Fibroblast of skin of left biceps (primary cell): ENCODE data around the gene TAT.
A peak's percentile ranks its signal among the peaks of the same experiment; 100 is the strongest.

Source experiments
- DNase-seq, 2 experiments: peaks; one replicate each; pipeline ENCODE4 v3.0.0-alpha.2; 2013; ENCODE audit warnings: low read depth in 2 of 2

Gene TAT

DNA sequence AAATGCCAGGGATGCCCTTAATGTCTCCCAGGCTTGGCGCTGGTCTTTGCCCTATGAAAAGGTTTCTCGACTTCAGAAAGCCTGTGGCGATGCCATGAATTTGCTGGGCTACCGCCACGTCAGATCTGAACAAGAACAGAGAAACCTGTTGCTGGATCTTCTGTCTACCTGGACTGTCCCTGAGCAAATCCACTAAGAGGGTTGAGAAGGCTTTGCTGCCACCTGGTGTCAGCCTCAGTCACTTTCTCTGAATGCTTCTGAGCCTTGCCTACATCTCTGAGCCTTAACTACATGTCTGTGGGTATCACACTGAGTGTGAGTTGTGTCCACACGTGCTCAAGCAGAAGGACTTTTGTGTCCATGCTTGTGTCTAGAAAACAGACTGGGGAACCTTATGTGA is 39.2 kb downstream of the TAT start:
- DNase-seq, result no peak

DNA sequence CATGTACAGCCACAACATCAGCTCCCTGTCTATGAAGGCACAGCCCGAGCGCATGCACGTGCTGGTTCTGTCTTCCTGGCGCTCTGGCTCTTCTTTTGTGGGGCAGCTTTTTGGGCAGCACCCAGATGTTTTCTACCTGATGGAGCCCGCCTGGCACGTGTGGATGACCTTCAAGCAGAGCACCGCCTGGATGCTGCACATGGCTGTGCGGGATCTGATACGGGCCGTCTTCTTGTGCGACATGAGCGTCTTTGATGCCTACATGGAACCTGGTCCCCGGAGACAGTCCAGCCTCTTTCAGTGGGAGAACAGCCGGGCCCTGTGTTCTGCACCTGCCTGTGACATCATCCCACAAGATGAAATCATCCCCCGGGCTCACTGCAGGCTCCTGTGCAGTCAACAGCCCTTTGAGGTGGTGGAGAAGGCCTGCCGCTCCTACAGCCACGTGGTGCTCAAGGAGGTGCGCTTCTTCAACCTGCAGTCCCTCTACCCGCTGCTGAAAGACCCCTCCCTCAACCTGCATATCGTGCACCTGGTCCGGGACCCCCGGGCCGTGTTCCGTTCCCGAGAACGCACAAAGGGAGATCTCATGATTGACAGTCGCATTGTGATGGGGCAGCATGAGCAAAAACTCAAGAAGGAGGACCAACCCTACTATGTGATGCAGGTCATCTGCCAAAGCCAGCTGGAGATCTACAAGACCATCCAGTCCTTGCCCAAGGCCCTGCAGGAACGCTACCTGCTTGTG is 40.0 kb downstream of the TAT start:
- DNase-seq, result no peak

DNA sequence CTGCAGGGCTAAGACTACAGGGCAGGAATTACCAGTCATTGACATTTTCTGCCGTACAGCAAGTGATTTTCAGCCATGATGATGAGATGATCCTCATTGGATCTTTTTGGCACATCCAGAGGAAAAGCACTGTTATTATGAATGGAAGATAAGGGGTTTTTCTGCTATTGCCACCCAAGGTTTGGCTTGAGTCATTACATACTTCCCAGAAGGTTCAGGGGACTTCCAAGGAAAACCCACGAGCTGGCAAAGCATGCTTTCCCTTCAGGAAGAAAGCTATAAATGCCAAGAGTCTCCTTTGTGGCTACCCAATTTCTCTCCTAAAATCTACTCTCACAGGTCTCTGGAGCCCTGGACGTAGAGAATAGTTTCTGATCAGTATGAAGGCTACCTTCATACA is 44.5 kb downstream of the TAT start:
- DNase-seq, result no peak

DNA sequence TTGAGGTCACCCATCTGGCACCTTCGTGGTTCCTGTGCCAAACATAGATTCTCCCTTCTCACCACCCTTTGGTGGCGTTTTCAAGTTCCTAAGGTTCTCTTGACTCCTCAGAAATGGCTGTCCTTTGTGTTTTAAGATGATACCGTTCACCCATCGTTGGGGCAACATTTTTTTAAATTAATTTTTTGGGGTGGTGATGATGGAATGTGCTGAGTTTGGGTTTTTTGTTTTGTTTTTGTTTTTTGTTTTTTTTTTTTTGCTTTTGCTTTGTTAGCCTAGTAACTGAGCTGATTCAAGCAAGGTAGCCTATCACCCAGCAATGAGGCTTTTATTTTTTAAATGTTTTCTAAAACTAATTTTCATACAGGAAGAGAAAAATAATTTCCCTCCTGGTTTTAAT is 48.0 kb downstream of the TAT start:
- DNase-seq, result no peak

DNA sequence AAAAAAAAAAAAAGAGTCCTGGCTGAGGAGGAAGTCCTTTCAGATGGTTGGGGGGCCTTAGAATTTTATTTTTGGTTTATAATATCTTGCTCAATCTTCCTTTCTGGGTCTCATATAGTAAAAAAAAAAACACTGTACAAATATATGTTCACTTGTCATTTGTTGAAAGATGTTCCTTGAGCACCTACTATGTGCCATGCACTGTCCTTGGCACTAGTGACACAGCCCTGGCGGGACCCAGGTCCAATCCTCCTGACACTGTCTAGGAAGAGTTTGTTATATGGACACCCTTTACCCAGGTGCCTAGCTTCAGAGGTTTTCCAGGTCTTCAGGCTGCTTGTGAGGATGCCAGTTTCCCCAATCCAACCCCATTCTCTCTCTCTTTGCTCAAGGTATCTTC is 48.6 kb downstream of the TAT start:
- DNase-seq, result no peak

DNA sequence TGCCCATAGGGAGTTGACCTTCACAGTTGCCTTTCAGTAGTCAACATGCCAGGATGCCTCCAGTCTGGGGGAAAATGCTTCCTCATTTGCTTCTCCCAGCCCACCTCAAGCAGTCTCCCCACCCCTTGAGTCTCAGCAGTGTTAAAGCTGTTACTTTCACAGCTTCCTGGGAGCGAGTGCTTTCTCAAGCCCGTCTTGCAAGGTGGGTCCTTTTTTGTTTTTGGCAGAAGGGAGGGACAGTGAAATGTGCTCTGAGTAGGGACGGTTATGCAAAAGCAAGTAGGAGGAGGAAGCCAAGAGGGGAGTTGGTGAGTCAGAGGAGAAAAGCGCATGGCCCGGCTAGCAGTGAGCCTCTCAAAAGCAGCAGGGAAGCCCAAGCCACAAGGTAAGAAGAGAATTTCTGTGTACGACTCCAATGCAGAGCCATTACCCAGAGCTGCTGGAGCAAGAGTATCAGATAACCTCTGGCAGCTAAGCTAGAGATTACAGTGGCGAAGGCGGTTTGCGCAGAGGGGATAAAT is 50.7 kb downstream of the TAT start, which contains the start of gene CHST4:
TSS of gene CHST4 (plus strand) at position 316 of the 521 bp plus-strand sequence. CDS start 10,252 bp downstream, outside the sequence.
- DNase-seq, result peak; percentile 25 to 38

DNA sequence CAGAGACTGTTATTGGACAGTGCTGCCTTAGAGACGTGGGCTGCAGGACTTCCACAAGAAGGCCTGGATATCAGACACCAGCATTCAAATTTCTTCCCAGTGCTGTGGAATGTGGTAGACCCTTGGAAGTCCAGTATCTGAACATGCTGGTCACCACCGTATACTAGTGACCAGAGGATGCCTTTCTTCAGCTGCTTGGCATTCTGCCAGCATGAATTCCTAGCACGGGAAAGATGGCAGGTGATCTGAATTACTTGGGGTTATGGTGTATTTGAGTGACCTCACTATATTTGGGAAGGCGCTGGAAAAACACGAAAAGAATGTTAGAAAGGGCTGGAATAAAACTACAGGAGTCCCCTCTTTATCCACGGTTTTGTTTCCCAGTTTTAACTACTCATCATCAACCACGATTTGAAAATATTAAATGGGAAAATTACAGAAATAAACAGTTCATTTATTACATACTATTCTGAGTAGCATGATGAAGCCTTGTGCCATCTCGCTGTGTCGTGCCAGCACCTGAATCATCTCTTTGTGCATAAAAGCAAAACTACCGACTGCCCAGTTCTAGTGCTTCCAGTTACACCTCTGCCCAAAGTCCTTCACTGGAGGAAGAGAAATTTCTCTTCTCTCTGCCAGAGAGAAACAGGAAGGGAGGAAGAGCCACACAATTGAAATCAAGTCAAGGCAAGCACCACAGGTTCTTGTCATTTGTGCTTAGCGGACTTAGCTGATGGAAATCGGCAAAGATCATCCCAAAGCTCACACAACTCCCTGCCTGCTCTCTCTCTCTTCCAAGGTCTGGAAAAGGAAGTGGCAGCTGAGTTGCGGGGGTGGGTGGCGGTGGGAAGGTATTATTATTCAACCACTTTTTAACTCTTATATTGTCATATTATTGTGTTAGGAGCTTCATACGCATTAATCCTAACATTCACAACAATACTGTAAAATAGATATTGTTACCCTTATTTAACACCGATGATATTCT is 52.0 kb downstream of the TAT start:
- DNase-seq, result no peak

DNA sequence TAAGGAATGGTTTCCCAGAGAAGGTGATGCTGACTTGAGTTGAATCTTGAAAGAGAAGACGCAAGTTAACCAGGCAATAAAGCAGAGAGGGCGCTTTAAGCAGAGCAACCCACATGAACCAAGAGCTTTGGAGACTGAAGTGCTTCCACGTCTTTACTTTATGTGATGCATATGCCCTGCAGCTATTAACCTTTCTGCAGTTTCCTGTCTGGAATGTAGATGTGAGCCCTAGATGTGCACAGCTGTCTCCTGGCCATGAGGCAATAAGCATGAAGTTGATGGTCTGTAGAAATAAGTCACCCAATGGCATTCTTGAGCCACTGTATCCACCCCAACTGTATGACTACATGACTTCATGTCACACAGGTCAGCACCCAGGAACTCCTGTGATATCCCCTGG is 56.3 kb downstream of the TAT start:
- DNase-seq, result no peak
